Activated T-cell treated with anti-CD3 and anti-CD28 coated beads, Interleukin-2, amount 50 U/mL, for 72 hours (primary cell): Measurements from ENCODE around the gene VAV3. TPM values are rescaled to one million over a fixed set of nuclear protein-coding genes. Genes with fewer than 3 reads are reported as not detected.
A peak's percentile ranks its signal among the peaks of the same experiment; 100 is the strongest.

Source experiments
- ATAC-seq, 2 donors: fragments of 150-1000 bp; cut with Tn5 transposase; replicated peaks in 1 of 2; 2 replicates each; pipeline ENCODE4 v1.10.0; 2021; ENCODE audit warnings: moderate library complexity in 2 of 2, mild to moderate bottlenecking in 1 of 2
- DNase-seq, 2 donors: peaks; one replicate each; pipeline ENCODE4 v3.0.0; 2021 to 2022; ENCODE audit warnings: mixed read lengths in 1 of 2
- H3K27ac Mint-ChIP-seq: one replicate; pipeline ENCODE4 v1.8.0; 2022; ENCODE audit warnings: mild to moderate bottlenecking, moderate library complexity, mixed read lengths
- H3K27me3 Mint-ChIP-seq: one replicate; pipeline ENCODE4 v1.8.0; 2022; ENCODE audit warnings: low read depth, mixed read lengths
- H3K36me3 Mint-ChIP-seq, 2 donors: one replicate each; pipeline ENCODE4 v1.8.0; 2022; ENCODE audit warnings: mixed read lengths in 2 of 2, mild to moderate bottlenecking in 1 of 2; ENCODE audit not compliant: insufficient read depth in 2 of 2
- H3K4me1 Mint-ChIP-seq: one replicate; pipeline ENCODE4 v1.8.0; 2022; ENCODE audit warnings: low read depth, mixed read lengths
- H3K4me3 Mint-ChIP-seq, 2 donors: one replicate each; pipeline ENCODE4 v1.8.0; 2022; ENCODE audit warnings: mild to moderate bottlenecking in 2 of 2, mixed read lengths in 2 of 2, moderate library complexity in 2 of 2
- H3K9me3 Mint-ChIP-seq, 2 donors: one replicate each; pipeline ENCODE4 v1.8.0; 2022; ENCODE audit warnings: mixed read lengths in 2 of 2
- total RNA-seq, 2 donors: library from RNA; stranded (reverse); gene quantifications; one replicate each; pipeline ENCODE4 v1.2.3, GENCODE V29; 2022

The VAV3 gene
- total RNA-seq, 2 donors from 2014 or later = 2.5 to 2.8 TPM

DNA sequence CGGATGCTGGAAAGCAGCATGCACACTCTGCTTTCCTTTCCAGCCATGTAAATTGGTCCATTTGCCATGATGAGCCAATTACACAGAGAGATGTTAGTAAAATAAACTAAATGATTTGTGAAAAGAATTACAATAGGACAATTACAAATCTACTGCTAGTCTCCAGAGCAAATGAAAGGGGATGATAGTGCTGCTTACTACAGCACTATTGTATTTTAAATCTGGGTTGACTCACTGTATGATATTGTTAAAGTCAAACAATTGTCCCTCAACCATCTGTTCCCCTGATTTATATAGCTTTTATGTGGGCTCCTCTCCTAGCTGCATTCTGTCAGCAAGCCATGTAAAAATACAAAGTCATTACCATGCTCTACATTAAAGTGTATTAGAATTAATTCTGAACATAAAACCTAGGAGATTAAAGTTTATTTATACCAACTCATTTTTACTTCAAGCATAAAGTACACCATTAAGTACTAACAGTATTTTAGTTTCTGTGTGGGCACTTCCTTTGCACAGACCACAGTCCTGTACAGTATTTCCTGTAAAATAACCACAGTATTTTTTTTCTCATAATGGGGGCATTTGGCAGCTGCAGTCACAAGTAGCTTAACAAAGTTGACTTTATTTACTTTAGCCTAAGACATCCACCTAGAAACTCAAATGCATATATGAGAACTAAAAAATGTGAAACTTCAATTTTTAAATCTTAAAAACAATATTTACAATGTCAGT lies 135.8 kb downstream of the VAV3 start:
- Mint-ChIP-seq H3K4me1 (peaks cover 24% of the 10 kb centered on the region), H3K27ac (peak overlapping the region; percentile 77)
- no peak for ATAC-seq

DNA sequence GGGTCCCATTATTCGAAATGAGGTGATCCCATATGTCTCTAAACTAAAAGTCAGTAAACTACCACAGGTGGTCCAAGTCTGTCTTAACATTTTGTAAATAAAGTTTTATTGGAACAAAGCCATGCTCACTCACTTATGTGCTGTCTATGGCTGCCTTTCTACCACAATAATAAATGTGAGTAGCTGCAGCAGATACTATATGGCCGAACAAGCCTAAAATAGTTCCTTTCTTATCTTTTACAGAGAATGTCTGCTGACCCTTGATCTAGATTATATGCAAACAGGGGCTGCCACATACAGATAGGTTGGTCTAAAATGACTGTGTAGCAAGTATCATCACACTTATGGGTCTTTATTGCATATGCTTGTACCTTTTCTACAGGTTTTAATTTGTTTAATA lies 140.0 kb downstream of the VAV3 start:
- ATAC-seq (no peak), DNase-seq (no peak)
- peaks cover 12 to 23% of the 10 kb centered on the region in 2 donors for H3K36me3 Mint-ChIP-seq
- H3K27ac Mint-ChIP-seq = no peak overlapping the region
- H3K4me3 Mint-ChIP-seq = no peak overlapping the region
- peaks cover 33% of the 10 kb centered on the region for H3K4me1 Mint-ChIP-seq
- no peaks in the 10 kb centered on the region for H3K27me3 Mint-ChIP-seq
- peaks cover 11 to 18% of the 10 kb centered on the region in 2 donors for H3K9me3 Mint-ChIP-seq

More for the DNA sequence above, 135.8 kb downstream of the VAV3 start:
- Mint-ChIP-seq H3K9me3 (peaks cover 0 to under 1% of the 10 kb centered on the region in 2 donors), H3K36me3 (no peaks in the 10 kb centered on the region), H3K27me3 (no peaks in the 10 kb centered on the region), H3K4me3 (peak overlapping the region in 1 of 2 donors; percentile 37)
- no peak for DNase-seq

DNA sequence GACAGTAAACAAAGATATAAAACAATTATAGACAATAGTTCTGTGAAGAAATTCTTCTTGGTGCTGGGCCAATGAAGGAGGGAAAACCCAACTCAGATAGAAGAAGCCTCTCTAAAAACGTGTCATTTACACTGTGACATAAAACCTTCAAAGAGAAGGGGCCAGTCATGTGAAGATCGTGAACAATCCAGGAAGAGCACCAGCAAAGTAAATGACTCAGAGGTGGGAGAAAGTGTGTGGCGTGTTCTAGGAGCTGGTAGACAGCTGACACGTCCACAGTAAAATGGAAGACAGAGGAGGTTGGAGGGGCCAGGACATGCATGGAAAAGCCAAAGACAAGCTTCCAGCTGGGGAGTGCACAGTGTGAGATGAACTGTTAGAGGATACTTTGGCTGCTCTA lies 143.6 kb downstream of the VAV3 start:
- DNase-seq = peak; percentile 41 to 48

DNA sequence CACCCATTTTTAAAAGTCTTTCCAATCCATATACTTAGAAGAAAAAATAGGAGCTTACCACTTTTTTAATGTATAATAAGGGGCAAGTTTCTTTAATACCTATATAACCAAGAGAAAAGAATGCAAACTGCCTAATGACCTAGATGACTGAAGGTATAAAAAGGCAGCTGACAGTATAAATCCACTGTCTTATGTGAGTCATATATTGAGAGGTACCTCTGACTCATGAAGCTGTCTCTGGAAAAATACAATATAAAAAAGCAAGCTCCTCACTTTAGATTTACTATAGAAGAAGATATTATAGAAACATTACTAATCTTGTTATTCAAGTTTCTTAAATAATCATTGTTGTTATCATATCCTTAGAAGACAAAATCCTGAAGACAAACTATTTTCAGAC lies 144.2 kb downstream of the VAV3 start:
- no peaks in the 10 kb centered on the region for H3K27me3 Mint-ChIP-seq
- H3K4me3 Mint-ChIP-seq = peak overlapping the region; percentile 43 to 48
- peaks cover 30% of the 10 kb centered on the region for H3K4me1 Mint-ChIP-seq
- DNase-seq (no peak), ATAC-seq (peak; percentile 86)
- H3K36me3 Mint-ChIP-seq = peaks cover 12 to 23% of the 10 kb centered on the region in 2 donors
- H3K9me3 Mint-ChIP-seq = peaks cover 11 to 18% of the 10 kb centered on the region in 2 donors
- H3K27ac Mint-ChIP-seq = peak overlapping the region; percentile 82

More for the DNA sequence above, 143.6 kb downstream of the VAV3 start:
- H3K27ac Mint-ChIP-seq = peak overlapping the region; percentile 82
- H3K4me3 Mint-ChIP-seq = peak overlapping the region; percentile 43 to 48
- peaks cover 11 to 18% of the 10 kb centered on the region in 2 donors for H3K9me3 Mint-ChIP-seq
- H3K36me3 Mint-ChIP-seq = peaks cover 12 to 23% of the 10 kb centered on the region in 2 donors
- no peaks in the 10 kb centered on the region for H3K27me3 Mint-ChIP-seq
- ATAC-seq = peak; percentile 93 to 97
- H3K4me1 Mint-ChIP-seq = peaks cover 30% of the 10 kb centered on the region

DNA sequence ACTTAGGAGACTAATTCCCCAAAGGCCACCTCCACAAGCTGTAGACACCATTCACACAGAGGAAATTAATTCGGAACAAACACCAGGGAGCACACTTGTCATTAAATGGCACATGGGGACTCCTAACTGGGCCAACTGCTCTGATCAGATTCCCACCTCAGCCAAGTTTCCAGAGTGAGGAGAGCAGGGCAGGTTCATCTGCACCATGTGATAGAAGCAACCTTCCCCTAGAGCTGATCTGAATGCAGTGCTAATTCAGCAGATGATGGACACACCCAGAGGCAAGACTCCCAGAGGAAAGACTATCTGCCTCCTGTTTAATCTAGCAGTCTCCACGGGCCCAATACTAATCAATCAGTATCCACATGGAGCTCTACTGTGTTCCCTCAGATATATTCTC lies 147.0 kb downstream of the VAV3 start:
- Mint-ChIP-seq H3K4me1 (peaks cover 30% of the 10 kb centered on the region), H3K27ac (no peak overlapping the region), H3K36me3 (peaks cover 10 to 14% of the 10 kb centered on the region in 2 donors), H3K9me3 (peaks cover 5 to 8% of the 10 kb centered on the region in 2 donors), H3K4me3 (no peak overlapping the region), H3K27me3 (no peaks in the 10 kb centered on the region)
- DNase-seq (no peak), ATAC-seq (no peak)

DNA sequence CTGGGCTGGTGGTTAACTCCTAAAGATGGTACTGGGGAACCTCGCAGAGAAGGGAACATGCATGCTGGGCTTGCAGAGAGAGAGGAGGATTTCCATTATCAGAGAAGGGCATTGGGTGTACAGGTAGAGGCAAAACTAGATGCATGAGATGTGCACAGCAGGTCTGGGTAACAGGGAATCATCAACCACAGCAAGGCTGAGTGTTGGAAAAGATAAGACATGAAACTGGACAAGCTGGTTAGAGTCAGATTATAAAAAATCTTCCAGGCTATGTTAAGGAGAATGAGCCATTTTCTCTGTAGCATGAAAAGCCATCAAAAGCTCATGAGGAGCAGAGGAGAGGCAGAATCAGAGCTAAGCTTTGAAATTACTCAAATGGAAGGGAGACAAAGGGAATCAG lies 147.8 kb downstream of the VAV3 start:
- H3K27ac Mint-ChIP-seq = no peak overlapping the region

DNA sequence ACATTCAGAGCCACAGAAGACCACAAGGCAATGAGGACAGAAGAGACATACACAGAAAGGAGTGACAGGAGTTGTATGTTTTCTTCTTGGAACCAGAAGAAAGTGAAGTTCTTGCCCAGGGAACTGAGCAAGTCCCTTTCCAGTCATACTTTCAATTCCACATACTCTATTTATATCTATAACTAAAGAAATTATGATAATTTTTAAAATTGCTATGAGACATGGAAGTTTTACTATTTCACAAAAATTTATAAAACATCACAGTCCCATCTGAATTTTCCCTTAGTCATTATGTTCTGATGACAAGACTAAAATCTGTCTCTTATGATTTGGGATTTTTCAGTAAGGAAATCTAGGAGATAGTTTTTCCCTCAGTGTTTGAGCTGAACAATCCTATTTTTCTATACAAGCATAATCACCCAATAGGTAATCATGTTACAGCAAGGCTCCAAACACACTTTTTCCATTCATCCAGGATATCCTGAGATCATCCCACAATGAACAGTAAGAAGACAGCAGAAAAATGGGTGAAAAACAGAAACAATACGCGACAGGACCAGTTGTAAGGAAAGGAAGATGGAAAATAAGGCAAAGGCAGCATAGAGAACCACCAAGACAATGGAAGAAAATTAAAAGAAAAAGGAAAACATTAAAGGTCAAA lies 154.6 kb downstream of the VAV3 start:
- Mint-ChIP-seq H3K9me3 (peaks cover 0 to 3% of the 10 kb centered on the region in 2 donors), H3K27ac (no peak overlapping the region), H3K36me3 (no peaks in the 10 kb centered on the region), H3K4me3 (no peak overlapping the region), H3K27me3 (no peaks in the 10 kb centered on the region), H3K4me1 (peaks cover 21% of the 10 kb centered on the region)
- DNase-seq (no peak), ATAC-seq (no peak)

More for the DNA sequence above, 147.8 kb downstream of the VAV3 start:
- no peak for ATAC-seq
- peaks cover 7 to 10% of the 10 kb centered on the region in 2 donors for H3K36me3 Mint-ChIP-seq
- H3K27me3 Mint-ChIP-seq = no peaks in the 10 kb centered on the region
- H3K4me1 Mint-ChIP-seq = peaks cover 30% of the 10 kb centered on the region
- H3K9me3 Mint-ChIP-seq = peaks cover 4 to 5% of the 10 kb centered on the region in 2 donors
- DNase-seq = no peak
- no peak overlapping the region for H3K4me3 Mint-ChIP-seq

DNA sequence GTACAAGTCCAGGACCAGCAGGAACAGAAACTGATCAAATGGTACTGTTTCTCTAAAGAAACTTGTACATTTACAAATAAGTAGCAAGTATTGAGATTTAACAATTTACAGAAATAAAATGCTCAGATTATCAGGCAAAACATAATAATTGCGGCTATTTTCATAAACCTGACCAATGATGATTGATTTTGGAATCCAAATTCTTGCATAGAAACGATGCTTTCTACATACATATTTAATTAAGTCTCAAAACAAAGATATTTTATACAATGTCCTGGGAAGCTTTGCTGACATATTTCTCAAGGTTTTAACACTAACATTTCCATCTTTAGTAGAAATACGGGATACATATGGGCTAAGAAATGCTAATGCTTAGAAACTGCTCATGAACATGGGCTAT lies 157.1 kb downstream of the VAV3 start:
- peaks cover 0 to 3% of the 10 kb centered on the region in 2 donors for H3K9me3 Mint-ChIP-seq
- H3K27ac Mint-ChIP-seq = no peak overlapping the region
- H3K4me1 Mint-ChIP-seq = peaks cover 41% of the 10 kb centered on the region
- H3K36me3 Mint-ChIP-seq = no peaks in the 10 kb centered on the region
- H3K4me3 Mint-ChIP-seq = no peak overlapping the region
- ATAC-seq = no peak
- no peak for DNase-seq
- H3K27me3 Mint-ChIP-seq = no peaks in the 10 kb centered on the region

DNA sequence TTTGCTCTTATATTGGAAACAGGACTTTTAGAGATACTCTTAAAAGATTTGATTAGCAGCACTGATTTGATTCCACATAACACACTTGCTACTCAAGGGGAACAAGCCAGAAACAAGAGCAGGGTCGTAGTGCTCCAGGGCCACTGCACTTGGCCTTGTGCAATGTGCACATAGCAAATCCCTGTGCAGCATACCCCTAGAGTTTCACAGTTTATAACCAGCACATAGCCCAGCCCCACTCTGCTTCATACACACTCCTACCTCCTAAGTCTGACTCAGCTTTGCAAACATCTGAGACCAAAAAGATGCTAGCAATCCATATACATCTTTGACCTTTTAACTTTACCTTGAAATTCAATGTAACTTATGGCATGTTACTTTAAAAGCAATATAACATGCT lies 157.6 kb downstream of the VAV3 start:
- no peaks in the 10 kb centered on the region for H3K36me3 Mint-ChIP-seq
- ATAC-seq = no peak

DNA sequence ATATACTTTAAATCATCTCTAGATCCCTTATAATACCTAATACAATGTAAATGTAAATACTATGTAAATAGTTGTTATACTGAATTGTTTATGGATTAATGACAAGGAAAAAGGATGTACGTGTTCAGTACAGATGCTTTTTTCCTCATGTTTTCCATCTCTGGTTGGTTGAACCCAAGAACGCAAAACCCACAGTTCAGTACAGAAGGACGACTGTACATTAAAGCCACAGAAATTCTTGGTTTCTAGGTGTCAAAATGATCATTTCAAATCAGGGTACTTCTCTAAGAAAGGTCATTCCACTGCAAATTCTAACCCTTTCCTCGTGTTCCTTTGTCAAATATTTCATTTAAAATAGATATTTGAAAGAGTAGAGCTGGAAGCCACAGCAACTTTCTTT lies 158.1 kb downstream of the VAV3 start:
- H3K27ac Mint-ChIP-seq = no peak overlapping the region
- DNase-seq (no peak), ATAC-seq (no peak)
- H3K27me3 Mint-ChIP-seq = no peaks in the 10 kb centered on the region
- H3K36me3 Mint-ChIP-seq = no peaks in the 10 kb centered on the region
- peaks cover 0 to 3% of the 10 kb centered on the region in 2 donors for H3K9me3 Mint-ChIP-seq
- H3K4me1 Mint-ChIP-seq = peaks cover 41% of the 10 kb centered on the region
- no peak overlapping the region for H3K4me3 Mint-ChIP-seq

More for the DNA sequence above, 157.6 kb downstream of the VAV3 start:
- DNase-seq = no peak
- no peaks in the 10 kb centered on the region for H3K27me3 Mint-ChIP-seq
- H3K9me3 Mint-ChIP-seq = peaks cover 0 to 3% of the 10 kb centered on the region in 2 donors
- H3K27ac Mint-ChIP-seq = no peak overlapping the region
- H3K4me3 Mint-ChIP-seq = no peak overlapping the region
- H3K4me1 Mint-ChIP-seq = peaks cover 41% of the 10 kb centered on the region

DNA sequence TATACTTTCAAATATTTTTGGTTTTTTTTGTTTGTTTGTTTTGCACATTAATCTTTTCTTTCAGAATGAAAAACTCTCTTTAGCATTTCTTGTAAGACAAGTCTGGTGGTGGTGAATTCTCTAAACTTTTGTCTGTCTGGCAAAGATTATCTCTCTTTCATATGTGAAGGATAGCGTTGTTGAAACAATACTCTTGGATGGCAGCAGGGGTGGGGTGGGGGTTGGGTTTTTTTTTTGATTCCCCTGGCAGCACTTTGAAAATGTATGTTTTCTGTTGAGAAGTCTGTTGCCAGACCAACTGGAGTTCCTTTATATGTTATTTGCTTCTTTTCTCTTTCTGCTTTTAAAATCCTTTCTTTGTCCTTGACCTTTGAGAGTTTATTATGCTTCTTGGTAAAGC lies 160.2 kb downstream of the VAV3 start:
- ATAC-seq (no peak), DNase-seq (no peak)
- peaks cover 4 to 6% of the 10 kb centered on the region in 2 donors for H3K9me3 Mint-ChIP-seq
- peak overlapping the region; percentile 81 for H3K27ac Mint-ChIP-seq
- H3K4me1 Mint-ChIP-seq = peaks cover 35% of the 10 kb centered on the region
- peaks cover 1 to 3% of the 10 kb centered on the region in 2 donors for H3K36me3 Mint-ChIP-seq
- H3K4me3 Mint-ChIP-seq = peak overlapping the region; percentile 12 to 55
- no peaks in the 10 kb centered on the region for H3K27me3 Mint-ChIP-seq

DNA sequence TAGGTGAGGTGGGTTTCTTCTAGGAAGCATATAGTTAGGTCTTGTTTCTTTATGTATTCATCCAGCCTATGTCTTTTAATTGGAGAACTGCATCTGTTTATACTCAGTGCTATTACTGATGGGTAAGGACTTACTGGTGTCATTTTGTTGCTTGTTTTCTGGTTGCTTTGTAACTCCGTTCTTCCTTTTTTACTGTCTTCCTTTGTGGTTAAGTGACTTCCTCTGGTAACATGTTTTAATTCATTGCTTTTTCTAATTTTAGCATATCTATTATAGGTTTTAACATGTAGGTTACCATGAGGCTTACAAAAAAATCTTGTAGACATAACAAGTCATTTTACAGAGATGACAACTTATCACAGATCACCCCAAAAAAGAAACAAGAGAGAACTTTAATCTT lies 160.8 kb downstream of the VAV3 start:
- H3K4me1 Mint-ChIP-seq = peaks cover 35% of the 10 kb centered on the region
- no peaks in the 10 kb centered on the region for H3K27me3 Mint-ChIP-seq
- H3K36me3 Mint-ChIP-seq = peaks cover 1 to 3% of the 10 kb centered on the region in 2 donors
- peaks cover 4 to 6% of the 10 kb centered on the region in 2 donors for H3K9me3 Mint-ChIP-seq
- DNase-seq (no peak), ATAC-seq (peak in 1 of 2 donors; percentile 59)
- H3K4me3 Mint-ChIP-seq = peak overlapping the region; percentile 39 to 55
- peak overlapping the region; percentile 40 for H3K27ac Mint-ChIP-seq

DNA sequence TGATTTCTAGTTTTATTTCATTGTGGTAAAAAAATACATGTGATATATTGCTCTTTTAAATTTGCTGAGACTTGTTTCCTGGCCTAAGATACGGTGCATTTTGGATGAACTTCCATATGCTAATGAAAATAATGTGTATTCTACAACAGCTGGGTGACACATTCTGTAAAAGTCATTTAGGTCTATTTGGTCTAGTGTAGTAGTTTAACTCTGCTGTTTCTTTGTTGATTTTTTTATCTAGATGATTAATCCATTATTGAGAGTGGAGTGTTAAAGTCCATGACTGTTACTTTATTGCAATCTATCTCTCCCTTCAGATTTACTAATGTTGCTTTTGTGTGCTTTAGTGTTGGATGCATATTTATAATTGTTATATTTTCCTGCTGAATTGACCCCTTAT lies 161.4 kb downstream of the VAV3 start:
- Mint-ChIP-seq H3K4me1 (peaks cover 35% of the 10 kb centered on the region), H3K36me3 (peaks cover 1 to 3% of the 10 kb centered on the region in 2 donors), H3K27me3 (no peaks in the 10 kb centered on the region), H3K4me3 (no peak overlapping the region), H3K9me3 (peaks cover 4 to 6% of the 10 kb centered on the region in 2 donors), H3K27ac (peak overlapping the region; percentile 40)
- ATAC-seq = no peak
- DNase-seq = no peak
